Stomach (tissue), 9 donors: Measurements from ENCODE around the gene VWA7. TPM values are rescaled to one million over a fixed set of nuclear protein-coding genes. Genes with fewer than 3 reads are reported as not detected.

Experiments
- DNase-seq, 2 donors: peaks; one replicate each; pipeline versions ENCODE4 v3.0.0 to v3.0.0-alpha.2; 2013 to 2019
- H3K27ac ChIP-seq, 5 donors: fragments of 200-600 bp in 4 of 5; sonication (generic) in 4 of 5; one replicate each; pipeline ENCODE4 v1.5.1; 2013 to 2019; ENCODE audit warnings: mild to moderate bottlenecking in 1 of 5, moderate library complexity in 1 of 5
- H3K27me3 ChIP-seq, 3 donors: fragments of 200-600 bp; sonication (generic); one replicate each; pipeline ENCODE4 v1.5.1; 2017 to 2019; ENCODE audit warnings: mixed run types in 1 of 3
- H3K36me3 ChIP-seq, 4 donors: fragments of 200-600 bp; sonication (generic); 1 replicate in 3 of 4; 2 replicates in 1 of 4; pipeline ENCODE4 v1.5.1; 2016 to 2019
- H3K4me1 ChIP-seq, 4 donors: fragments of 200-600 bp; sonication (generic); one replicate each; pipeline ENCODE4 v1.5.1; 2016 to 2019
- H3K4me3 ChIP-seq, 4 donors: fragments of 200-600 bp; sonication (generic) in 3 of 4; one replicate each; pipeline ENCODE4 v1.5.1; 2016 to 2019; ENCODE audit warnings: mild to moderate bottlenecking in 1 of 4
- H3K9me3 ChIP-seq, 4 donors: fragments of 200-600 bp; sonication (generic); one replicate each; pipeline ENCODE4 v1.5.1; 2016 to 2019
- CTCF ChIP-seq, 7 experiments: fragments of 450-650 bp in 4 of 7; fragments of 200-600 bp in 3 of 7; sonication (generic) in 3 of 7; IDR thresholded peaks; one replicate each; pipeline ENCODE4 v1.5.1; 2016 to 2019; ENCODE audit warnings: antibody characterized with exemption in 7 of 7, control low read depth in 2 of 7, mild to moderate bottlenecking in 1 of 7
- EP300 ChIP-seq: sonication (generic); formaldehyde crosslinking; IDR thresholded peaks from one replicate; pipeline ENCODE4 v1.6.1; 2017; ENCODE audit warnings: antibody characterized with exemption
- POLR2A ChIP-seq, 4 donors: fragments of 450-650 bp; IDR thresholded peaks; one replicate each; pipeline ENCODE4 v1.6.1; 2016; ENCODE audit warnings: antibody characterized with exemption in 4 of 4, control low read depth in 2 of 4, mild to moderate bottlenecking in 1 of 4, moderate library complexity in 1 of 4
- POLR2AphosphoS5 ChIP-seq, 3 donors: sonication (generic); formaldehyde crosslinking; IDR thresholded peaks; one replicate each; pipeline ENCODE4 v1.6.1; 2016; ENCODE audit warnings: antibody characterized with exemption in 3 of 3
- WGBS, 5 donors: extraction: QIAGEN DNeasy Blood & Tissue Kit in 3 of 5; methylation state at CpG; one replicate each; pipeline versions ENCODE4 v1.1.5 to v1.1.7; 2013 to 2018; 5-methylcytosine and 5-hydroxymethylcytosine counted together
- intact Hi-C: fragments of 100-400 bp; cut with DNase I; formaldehyde crosslinking; loops from one replicate; pipeline ENCODE4 v1.15.1; 2023; ENCODE audit warnings: low total_unique reads
- polyA plus RNA-seq, 3 donors: library from polyadenylated mRNA; stranded (reverse); fragments of 200-250 nt; gene quantifications; one replicate each; pipeline ENCODE4 v1.2.3, GENCODE V29; 2013
- total RNA-seq, 5 donors: library from RNA; depleted of rRNA; stranded (reverse); fragments of >200 nt; gene quantifications; one replicate each; pipeline versions ENCODE4 v1.1.0 to v1.2.3, GENCODE V29; 2014 to 2016
- donor health status: healthy with polysubstance abuse.
- donor health status: Bipolar disorder and iron deficiency.
- donor health status: healthy.

The VWA7 gene
- total and polyA plus RNA-seq, 8 donors: 1.3 to 18.3 (median 4.2) TPM; not detected in 1

GRCh38 chr6:31734247-31734820 is 42.8 kb downstream of the VWA7 start:
- H3K9me3 ChIP-seq: no peaks in the 10 kb centered on the region
- H3K4me3 ChIP-seq: peak overlapping the region; percentile 67 to 85 (median 75)
- intact Hi-C loops: no loop called here
- TF ChIP-seq EP300: no peak
- no peak for TF ChIP-seq CTCF (IDR thresholded peaks at IDR 0.05)
- TF ChIP-seq POLR2A (IDR thresholded peaks at IDR 0.05): no peak
- no peak for TF ChIP-seq POLR2AphosphoS5 (IDR thresholded peaks at IDR 0.05)
- no peaks in the 10 kb centered on the region for H3K27me3 ChIP-seq
- H3K36me3 ChIP-seq: peaks cover 36 to 41% (median 40%) of the 10 kb centered on the region in 4 donors
- H3K4me1 ChIP-seq: peaks cover 53 to 80% (median 70%) of the 10 kb centered on the region in 4 donors
- DNase-seq: no peak
- WGBS, 5 donors: 5 to 19% (median 14%) methylated on average over 2 of the region's 2 CpGs
- peak overlapping the region; percentile 94 to 97 (median 95) for H3K27ac ChIP-seq

GRCh38 chr6:31733734-31734133 is 43.4 kb downstream of the VWA7 start:
- H3K4me1 ChIP-seq: peaks cover 51 to 80% (median 70%) of the 10 kb centered on the region in 4 donors
- 62 to 77% (median 66%) methylated on average over 4 of the region's 4 CpGs for WGBS, 5 donors
- TF ChIP-seq POLR2A (IDR thresholded peaks at IDR 0.05) (no peak), CTCF (IDR thresholded peaks at IDR 0.05) (no peak), EP300 (no peak), POLR2AphosphoS5 (IDR thresholded peaks at IDR 0.05) (no peak)
- no peaks in the 10 kb centered on the region for H3K27me3 ChIP-seq
- H3K36me3 ChIP-seq: peaks cover 36 to 41% (median 40%) of the 10 kb centered on the region in 4 donors
- H3K9me3 ChIP-seq: no peaks in the 10 kb centered on the region
- no peak for DNase-seq
- H3K27ac ChIP-seq: peak overlapping the region; percentile 94 to 97 (median 95)
- peak overlapping the region in 3 of 4 donors; percentile 72 to 85 (median 78) for H3K4me3 ChIP-seq
- intact Hi-C loops: no loop called here

- TF ChIP-seq POLR2A (IDR thresholded peaks at IDR 0.05) (no peak), POLR2AphosphoS5 (IDR thresholded peaks at IDR 0.05) (no peak), EP300 (no peak), CTCF (IDR thresholded peaks at IDR 0.05) (no peak)
- Histone ChIP-seq H3K4me3 (no peak overlapping the region), H3K36me3 (peaks cover 40 to 57% (median 51%) of the 10 kb centered on the region in 4 donors), H3K27ac (peak overlapping the region in 4 of 5 donors; percentile 15 to 96 (median 96)), H3K27me3 (no peaks in the 10 kb centered on the region), H3K9me3 (no peaks in the 10 kb centered on the region), H3K4me1 (peaks cover 46 to 80% (median 66%) of the 10 kb centered on the region in 4 donors)
- intact Hi-C loops: no loop called here
- WGBS, 5 donors: 49 to 70% (median 60%) methylated on average over 3 of the region's 3 CpGs
- DNase-seq: no peak
Measured at GRCh38 chr6:31732029-31732428, 45.1 kb downstream of the VWA7 start.

GRCh38 chr6:31730631-31731086 is 46.5 kb downstream of the VWA7 start:
- Histone ChIP-seq H3K36me3 (peaks cover 46 to 71% (median 65%) of the 10 kb centered on the region in 4 donors), H3K27me3 (no peaks in the 10 kb centered on the region), H3K27ac (peak overlapping the region; percentile 93 to 96 (median 95)), H3K4me3 (peak overlapping the region; percentile 61 to 91 (median 82)), H3K4me1 (peaks cover 39 to 85% (median 59%) of the 10 kb centered on the region in 4 donors), H3K9me3 (no peaks in the 10 kb centered on the region)
- DNase-seq: peak in 1 of 2 donors; percentile 27
- 83 to 88% (median 86%) methylated on average over 11 of the region's 11 CpGs for WGBS, 5 donors
- intact Hi-C loops: no loop called here
- no peak for TF ChIP-seq CTCF (IDR thresholded peaks at IDR 0.05)
- TF ChIP-seq POLR2AphosphoS5 (IDR thresholded peaks at IDR 0.05): no peak
- TF ChIP-seq EP300: no peak
- TF ChIP-seq POLR2A (IDR thresholded peaks at IDR 0.05): no peak
